ENCODE results near the gene LETMD1. TPM values are rescaled to one million over a fixed set of nuclear protein-coding genes. Genes with fewer than 3 reads are reported as not detected.

LETMD1 gene
- total and polyA plus RNA-seq, 3 donors from 2014 or later, result 61.2 to 75.3 (median 72.7) TPM

- whole genome bisulfite sequencing, 2 donors, result 70 to 88% methylated on average over 3 of the region's 3 CpGs
- Histone ChIP-seq H3K27me3 (no peaks in the 10 kb centered on the region), H3K36me3 (ENCODE audit: low read depth, missing control alignments) (no peaks in the 10 kb centered on the region), H3K4me1 (peaks cover 13% of the 10 kb centered on the region), H3K4me3 (no peak overlapping the region), H3K27ac (no peak overlapping the region), H3K9me3 (no peaks in the 10 kb centered on the region)
- no peak for DNase-seq
- TF ChIP-seq POLR2A (IDR thresholded peaks at IDR 0.05) (no peak), CTCF (IDR thresholded peaks at IDR 0.05) (no peak)
- intact Hi-C loops (cut with DNase I; ENCODE audit: low total_unique reads), result no loop called here
Measured at GRCh38 chr12:51085757-51086156, 37.6 kb downstream of the LETMD1 start.

- no peaks in the 10 kb centered on the region for H3K9me3 ChIP-seq
- TF ChIP-seq POLR2A (IDR thresholded peaks at IDR 0.05) (no peak), CTCF (IDR thresholded peaks at IDR 0.05) (no peak)
- no peak overlapping the region for H3K27ac ChIP-seq
- no peaks in the 10 kb centered on the region for H3K27me3 ChIP-seq
- no peak for DNase-seq
- no peak overlapping the region for H3K4me3 ChIP-seq
- intact Hi-C loops (cut with DNase I; ENCODE audit: low total_unique reads), result no loop called here
- H3K36me3 ChIP-seq (ENCODE audit: low read depth, missing control alignments), result no peaks in the 10 kb centered on the region
- 89 to 90% methylated on average over 10 of the region's 10 CpGs for WGBS, 2 donors
- peaks cover 5% of the 10 kb centered on the region for H3K4me1 ChIP-seq
Measured at GRCh38 chr12:51086933-51087332, 38.8 kb downstream of the LETMD1 start.

GRCh38 chr12:51087818-51088217 is 39.7 kb downstream of the LETMD1 start:
- no peaks in the 10 kb centered on the region for H3K27me3 ChIP-seq
- no peaks in the 10 kb centered on the region for H3K9me3 ChIP-seq
- no peaks in the 10 kb centered on the region for H3K36me3 ChIP-seq (ENCODE audit: low read depth, missing control alignments)
- no peak overlapping the region for H3K27ac ChIP-seq
- no peak overlapping the region for H3K4me3 ChIP-seq
- TF ChIP-seq POLR2A (IDR thresholded peaks at IDR 0.05) (no peak), CTCF (IDR thresholded peaks at IDR 0.05) (no peak)
- intact Hi-C loops (cut with DNase I; ENCODE audit: low total_unique reads), result no loop called here
- no peaks in the 10 kb centered on the region for H3K4me1 ChIP-seq
- WGBS, 2 donors, result 95 to 96% methylated on average over 3 of the region's 3 CpGs
- DNase-seq, result no peak

- WGBS, 2 donors, result 94 to 97% methylated on average over 10 of the region's 10 CpGs
- H3K4me1 ChIP-seq, result no peaks in the 10 kb centered on the region
- no peaks in the 10 kb centered on the region for H3K27me3 ChIP-seq
- H3K9me3 ChIP-seq, result no peaks in the 10 kb centered on the region
- H3K4me3 ChIP-seq, result no peak overlapping the region
- DNase-seq, result no peak
- no peak overlapping the region for H3K27ac ChIP-seq
- no peaks in the 10 kb centered on the region for H3K36me3 ChIP-seq (ENCODE audit: low read depth, missing control alignments)
- intact Hi-C loops (cut with DNase I; ENCODE audit: low total_unique reads), result no loop called here
- TF ChIP-seq POLR2A (IDR thresholded peaks at IDR 0.05) (no peak), CTCF (IDR thresholded peaks at IDR 0.05) (no peak)
Measured at GRCh38 chr12:51090705-51091229, 42.6 kb downstream of the LETMD1 start.

GRCh38 chr12:51098611-51099010 is 50.5 kb downstream of the LETMD1 start:
- 0 to 100% methylated on average over 1 of the region's 1 CpG for WGBS, 2 donors
- no peak for DNase-seq
- H3K27me3 ChIP-seq, result no peaks in the 10 kb centered on the region
- no peaks in the 10 kb centered on the region for H3K9me3 ChIP-seq
- no peak overlapping the region for H3K27ac ChIP-seq
- no peak overlapping the region for H3K4me3 ChIP-seq
- H3K4me1 ChIP-seq, result no peaks in the 10 kb centered on the region
- TF ChIP-seq POLR2A (IDR thresholded peaks at IDR 0.05) (no peak), CTCF (IDR thresholded peaks at IDR 0.05) (no peak)
- H3K36me3 ChIP-seq (ENCODE audit: low read depth, missing control alignments), result no peaks in the 10 kb centered on the region
- intact Hi-C loops (cut with DNase I; ENCODE audit: low total_unique reads), result no loop called here

All from testis (tissue), 3 donors.